Spinal cord (tissue), 10 donors: ENCODE measurements around the gene ARHGEF11. TPM values are rescaled to one million over a fixed set of nuclear protein-coding genes. Genes with fewer than 3 reads are reported as not detected.
A peak's percentile ranks its signal among the peaks of the same experiment; 100 is the strongest.

Source experiments
- DNase-seq, 6 donors: peaks; one replicate each; pipeline versions ENCODE4 v3.0.0 to v3.0.0-alpha.2; 2013 to 2015; ENCODE audit warnings: low spot score in 6 of 6, low read depth in 4 of 6
- H3K27ac ChIP-seq: one replicate; pipeline ENCODE4 v1.5.1; 2013; ENCODE audit warnings: low read depth, low read length, control low read depth
- H3K27me3 ChIP-seq: one replicate; pipeline ENCODE4 v1.6.1; 2013; ENCODE audit warnings: low read length; ENCODE audit not compliant: control insufficient read depth, insufficient read depth
- H3K36me3 ChIP-seq: one replicate; pipeline ENCODE4 v1.6.1; 2013; ENCODE audit warnings: low read length; ENCODE audit not compliant: control insufficient read depth, insufficient read depth
- H3K4me1 ChIP-seq: one replicate; pipeline ENCODE4 v1.6.1; 2013; ENCODE audit warnings: low read length; ENCODE audit not compliant: control insufficient read depth, insufficient read depth
- H3K4me3 ChIP-seq: one replicate; pipeline ENCODE4 v1.5.1; 2013; ENCODE audit warnings: low read depth, low read length, control low read depth
- H3K9me3 ChIP-seq: one replicate; pipeline ENCODE4 v1.6.1; 2013; ENCODE audit warnings: low read length; ENCODE audit not compliant: control insufficient read depth, insufficient read depth
- WGBS: methylation state at CpG from one replicate; pipeline ENCODE4 v1.1.5; 2013; ENCODE audit warnings: missing lambda C conversion rate; ENCODE audit not compliant: insufficient coverage; 5-methylcytosine and 5-hydroxymethylcytosine counted together
- polyA plus RNA-seq, 2 donors: library from polyadenylated mRNA; unstranded; fragments of 120-200 nt; gene quantifications; one replicate each; pipeline ENCODE4 v1.2.1, GENCODE V29; 2013; ENCODE audit not compliant: insufficient read length in 2 of 2
- total RNA-seq, 2 donors: library from RNA; depleted of rRNA in 1 of 2; stranded (reverse); fragments of 120-200 nt in 1 of 2; fragments of >200 nt in 1 of 2; gene quantifications; one replicate each; pipeline versions ENCODE4 v1.2.3 to v1.2.4, GENCODE V29; 2013 to 2014
- donor health status: healthy.

ARHGEF11 gene
- total and polyA plus RNA-seq, 4 donors, result 38.6 to 60.1 (median 47.8) TPM

GRCh38 chr1:157007306-157007705 is 38.2 kb downstream of the ARHGEF11 start:
- DNase-seq, result peak in 3 of 6 donors; percentile 17 to 78 (median 62)
- Histone ChIP-seq H3K4me3 (no peak overlapping the region), H3K36me3 (no peaks in the 10 kb centered on the region), H3K9me3 (no peaks in the 10 kb centered on the region), H3K27me3 (no peaks in the 10 kb centered on the region), H3K4me1 (peaks cover 5% of the 10 kb centered on the region), H3K27ac (no peak overlapping the region)
- WGBS, result 10% methylated on average over 3 of the region's 5 CpGs

DNA sequence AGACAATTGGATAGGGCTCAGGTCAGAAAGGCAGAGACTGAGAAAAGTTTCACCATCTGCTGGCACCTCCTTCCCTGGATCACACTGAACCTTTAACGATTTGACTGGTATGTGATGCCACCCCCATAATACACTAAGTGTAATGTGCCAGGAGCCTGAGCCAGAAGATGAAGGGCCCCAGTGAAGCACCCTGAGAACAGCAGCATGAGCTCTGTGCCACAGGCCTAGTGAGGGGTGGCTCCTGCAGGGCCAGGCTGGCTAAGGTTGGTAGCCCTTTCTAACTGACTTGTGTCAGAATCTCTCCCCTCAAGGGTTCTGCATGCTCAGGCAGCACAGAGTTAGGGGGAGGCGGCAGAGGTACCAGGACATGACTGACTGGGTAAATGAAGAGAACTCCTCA is 38.9 kb downstream of the ARHGEF11 start:
- no peak for DNase-seq
- 71% methylated on average over 1 of the region's 2 CpGs for WGBS
- no peak overlapping the region for H3K27ac ChIP-seq
- peaks cover 5% of the 10 kb centered on the region for H3K4me1 ChIP-seq
- H3K9me3 ChIP-seq, result no peaks in the 10 kb centered on the region
- no peaks in the 10 kb centered on the region for H3K36me3 ChIP-seq
- H3K27me3 ChIP-seq, result no peaks in the 10 kb centered on the region
- no peak overlapping the region for H3K4me3 ChIP-seq

- no peaks in the 10 kb centered on the region for H3K9me3 ChIP-seq
- H3K36me3 ChIP-seq, result no peaks in the 10 kb centered on the region
- H3K4me3 ChIP-seq, result no peak overlapping the region
- peaks cover 5% of the 10 kb centered on the region for H3K4me1 ChIP-seq
- no peaks in the 10 kb centered on the region for H3K27me3 ChIP-seq
- WGBS, result 100% methylated on average over 1 of the region's 2 CpGs
- H3K27ac ChIP-seq, result no peak overlapping the region
- no peak for DNase-seq
These were observed 39.6 kb downstream of the ARHGEF11 start for GRCh38 chr1:157005965-157006364.

DNA sequence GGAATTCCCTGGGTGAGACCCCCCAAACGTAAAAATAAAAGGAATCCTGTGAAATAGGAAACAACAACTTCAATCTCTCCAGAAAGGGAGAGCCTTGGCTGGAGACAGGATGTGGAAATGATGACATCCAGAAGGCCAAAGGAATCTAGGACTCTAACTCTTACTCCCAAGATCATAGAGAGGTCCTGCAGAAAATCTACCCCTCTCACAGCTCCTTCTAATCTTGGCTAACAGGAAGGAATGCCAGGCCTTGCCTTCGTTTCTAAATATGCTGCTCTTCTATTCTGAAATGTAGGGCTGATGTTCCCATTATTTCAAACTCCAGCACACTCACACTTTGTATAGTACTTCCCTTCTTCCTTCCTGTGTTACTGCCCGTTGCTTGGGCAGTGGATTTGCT is 40.7 kb downstream of the ARHGEF11 start:
- H3K4me3 ChIP-seq, result no peak overlapping the region
- WGBS, result 60% methylated on average over 1 of the region's 3 CpGs
- no peak for DNase-seq
- H3K27me3 ChIP-seq, result no peaks in the 10 kb centered on the region
- H3K9me3 ChIP-seq, result no peaks in the 10 kb centered on the region
- peaks cover 5% of the 10 kb centered on the region for H3K4me1 ChIP-seq
- H3K36me3 ChIP-seq, result no peaks in the 10 kb centered on the region
- H3K27ac ChIP-seq, result no peak overlapping the region

DNA sequence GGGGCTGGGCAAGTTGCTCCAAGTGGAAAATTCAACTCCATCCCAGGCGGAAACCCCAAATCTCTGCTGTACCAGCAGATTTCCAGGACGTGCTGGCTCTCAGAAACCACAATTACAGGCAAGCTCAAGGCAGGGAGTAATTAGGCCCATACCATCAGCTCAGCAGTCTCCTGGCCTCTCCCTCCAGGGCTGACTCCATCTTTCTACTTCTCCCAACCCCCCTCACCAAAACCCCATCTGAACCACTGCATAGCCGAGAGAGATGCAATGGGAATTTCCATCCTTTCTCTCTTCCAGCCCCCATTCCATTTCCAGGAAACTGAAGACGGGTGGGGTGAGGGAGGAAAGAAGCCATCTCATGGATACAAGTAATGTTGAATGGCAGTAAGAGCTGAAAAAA is 41.2 kb downstream of the ARHGEF11 start:
- WGBS, result 71% methylated on average over 2 of the region's 4 CpGs
- no peaks in the 10 kb centered on the region for H3K9me3 ChIP-seq
- no peak overlapping the region for H3K27ac ChIP-seq
- no peaks in the 10 kb centered on the region for H3K27me3 ChIP-seq
- no peak overlapping the region for H3K4me3 ChIP-seq
- no peak for DNase-seq
- H3K4me1 ChIP-seq, result peaks cover 5% of the 10 kb centered on the region
- H3K36me3 ChIP-seq, result no peaks in the 10 kb centered on the region

DNA sequence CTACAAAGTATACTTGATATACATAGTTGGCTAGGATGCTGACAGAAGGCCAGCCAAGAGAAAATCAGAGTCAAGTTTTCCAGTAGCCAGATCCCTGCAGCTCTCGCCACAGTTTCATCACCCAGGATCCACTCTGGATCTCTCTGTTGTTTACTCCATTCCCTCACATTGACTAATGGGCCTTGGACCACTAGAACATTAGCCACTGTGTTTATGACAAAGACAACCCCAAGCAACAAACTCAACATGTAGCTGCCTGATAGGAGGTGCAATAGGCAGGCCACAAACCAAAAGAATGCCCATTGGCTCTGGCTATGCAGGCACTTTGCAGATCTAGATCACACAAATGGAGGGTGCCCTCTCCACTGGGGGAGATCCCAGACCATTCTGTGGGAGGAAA is 44.2 kb downstream of the ARHGEF11 start:
- H3K36me3 ChIP-seq, result no peaks in the 10 kb centered on the region
- H3K4me1 ChIP-seq, result no peaks in the 10 kb centered on the region
- no peak overlapping the region for H3K4me3 ChIP-seq
- no peak for DNase-seq
- no peaks in the 10 kb centered on the region for H3K9me3 ChIP-seq
- 100% methylated on average over 1 of the region's 1 CpG for WGBS
- no peak overlapping the region for H3K27ac ChIP-seq
- no peaks in the 10 kb centered on the region for H3K27me3 ChIP-seq

GRCh38 chr1:157000686-157001085 is 44.9 kb downstream of the ARHGEF11 start:
- Histone ChIP-seq H3K36me3 (no peaks in the 10 kb centered on the region), H3K4me3 (no peak overlapping the region), H3K9me3 (no peaks in the 10 kb centered on the region), H3K27me3 (no peaks in the 10 kb centered on the region), H3K27ac (no peak overlapping the region), H3K4me1 (no peaks in the 10 kb centered on the region)
- whole genome bisulfite sequencing, result 100% methylated on average over 3 of the region's 5 CpGs
- no peak for DNase-seq

DNA sequence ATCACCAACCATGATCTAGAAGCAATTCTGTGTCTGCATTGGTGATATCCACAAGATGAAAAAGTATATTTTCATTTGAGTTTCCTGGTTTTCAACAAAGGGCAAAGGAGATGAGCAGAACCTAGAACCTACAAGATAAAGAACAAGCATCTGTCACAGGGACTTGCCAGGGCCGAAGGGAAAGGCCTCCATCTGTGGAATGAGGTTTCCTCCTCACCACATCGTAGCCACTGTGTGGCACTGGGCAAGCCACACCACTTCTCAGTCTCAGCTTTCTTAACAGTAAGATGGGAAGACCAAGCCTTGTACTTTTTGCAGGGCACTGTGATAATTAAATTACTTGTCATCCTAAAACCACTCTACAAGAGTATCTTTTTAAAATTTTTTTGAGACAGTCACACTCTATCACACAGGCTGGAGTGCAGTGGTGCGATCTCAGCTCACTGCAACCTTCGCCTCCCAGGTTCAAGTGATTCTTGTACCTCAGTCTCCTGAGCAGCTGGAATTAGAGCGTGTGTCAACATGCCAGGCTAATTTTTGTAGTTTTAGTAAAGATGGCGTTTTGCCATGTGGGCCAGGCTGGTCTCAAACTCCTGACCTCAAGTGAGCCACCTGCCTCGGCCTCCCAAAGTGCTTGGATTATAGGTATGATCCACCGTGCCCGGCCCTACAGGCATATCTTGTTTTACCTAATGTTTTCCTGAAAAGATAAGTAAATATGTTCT is 45.8 kb downstream of the ARHGEF11 start:
- WGBS, result 92% methylated on average over 4 of the region's 9 CpGs
- Histone ChIP-seq H3K36me3 (no peaks in the 10 kb centered on the region), H3K27ac (no peak overlapping the region), H3K4me1 (no peaks in the 10 kb centered on the region), H3K4me3 (no peak overlapping the region), H3K27me3 (no peaks in the 10 kb centered on the region), H3K9me3 (no peaks in the 10 kb centered on the region)
- no peak for DNase-seq

DNA sequence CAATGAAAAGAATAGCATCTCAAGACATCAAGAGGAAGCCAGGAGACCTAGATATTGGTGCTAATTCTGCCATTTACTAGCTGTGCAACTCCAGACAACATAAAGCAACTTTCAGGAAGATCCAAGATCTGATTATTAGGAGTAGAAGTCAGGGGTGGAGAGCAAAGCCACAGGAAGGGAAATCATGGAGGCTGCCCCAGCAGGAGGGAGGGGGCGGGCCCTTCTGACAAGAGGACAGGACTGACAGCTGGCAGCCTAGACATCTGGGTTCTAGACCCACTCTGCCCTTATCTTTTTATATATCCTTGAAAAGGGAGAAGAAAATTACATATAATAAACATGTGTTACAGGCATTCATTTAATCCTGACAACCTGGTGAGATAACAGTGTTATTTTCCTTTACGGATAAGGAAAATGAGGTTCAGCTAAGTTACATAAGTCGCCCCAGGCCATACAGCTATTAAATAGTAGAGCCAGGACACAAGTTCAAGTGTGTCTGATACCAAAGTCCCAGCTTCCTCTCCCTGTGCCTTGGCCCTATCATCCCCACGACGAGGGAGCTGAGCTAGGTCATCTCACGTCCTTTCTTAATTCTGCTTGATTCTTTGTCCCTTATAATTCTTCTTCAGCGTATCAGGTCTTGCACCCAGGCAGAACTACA is 46.6 kb downstream of the ARHGEF11 start:
- Histone ChIP-seq H3K4me1 (no peaks in the 10 kb centered on the region), H3K36me3 (no peaks in the 10 kb centered on the region), H3K27me3 (no peaks in the 10 kb centered on the region), H3K9me3 (no peaks in the 10 kb centered on the region), H3K4me3 (no peak overlapping the region), H3K27ac (no peak overlapping the region)
- no peak for DNase-seq
- WGBS, result 90% methylated on average over 4 of the region's 7 CpGs

GRCh38 chr1:156998301-156998700 is 47.2 kb downstream of the ARHGEF11 start:
- Histone ChIP-seq H3K9me3 (no peaks in the 10 kb centered on the region), H3K4me3 (no peak overlapping the region), H3K27me3 (no peaks in the 10 kb centered on the region), H3K27ac (no peak overlapping the region), H3K4me1 (no peaks in the 10 kb centered on the region), H3K36me3 (no peaks in the 10 kb centered on the region)
- WGBS, result no CpG with 5 or more reads among the region's 3 CpGs
- DNase-seq, result no peak
